Common myeloid progenitor, CD34-positive (primary cell): ENCODE measurements around the gene TNFRSF18.

Experiments
- CTCF ChIA-PET: fragments of 350-600 bp; sonication (Branson Sonifier 250); formaldehyde crosslinking; loops from one replicate; lab custom pipeline; 2021; ENCODE audit warnings: antibody characterized with exemption; lab: Charles Lee
- POLR2A ChIA-PET: fragments of 350-600 bp; sonication (Branson Sonifier 250); formaldehyde crosslinking; loops from one replicate; lab custom pipeline; 2021; ENCODE audit warnings: antibody characterized with exemption; lab: Charles Lee
- DNase-seq, 3 donors: peaks; one replicate each; pipeline versions ENCODE4 v3.0.0 to v3.0.0-alpha.2; 2013
- H3K27ac ChIP-seq, 2 experiments: 1 replicate in 1 of 2; 2 replicates in 1 of 2; pipeline ENCODE4 v1.7.0; 2013; ENCODE audit warnings: inconsistent platforms in 2 of 2, low read length in 2 of 2, mild to moderate bottlenecking in 2 of 2, low read depth in 1 of 2, moderate library complexity in 1 of 2; ENCODE audit not compliant: severe bottlenecking in 2 of 2, insufficient read depth in 1 of 2, poor library complexity in 1 of 2
- H3K27me3 ChIP-seq, 5 experiments: replicated peaks in 2 of 5; 1 replicate in 3 of 5; 2 replicates in 2 of 5; pipeline versions ENCODE4 v1.6.1 to v1.7.0; 2013; ENCODE audit warnings: low read length in 4 of 5, mild to moderate bottlenecking in 2 of 5, moderate library complexity in 2 of 5, inconsistent platforms in 1 of 5; ENCODE audit not compliant: insufficient read depth in 5 of 5, control insufficient read depth in 4 of 5
- H3K36me3 ChIP-seq, 4 experiments: 1 replicate in 2 of 4; 2 replicates in 2 of 4; pipeline versions ENCODE4 v1.6.1 to v1.7.0; 2013; ENCODE audit warnings: low read length in 3 of 4, control low read depth in 1 of 4, mild to moderate bottlenecking in 1 of 4; ENCODE audit not compliant: control insufficient read depth in 4 of 4, insufficient read depth in 4 of 4
- H3K4me1 ChIP-seq, 4 experiments: 1 replicate in 3 of 4; 2 replicates in 1 of 4; pipeline versions ENCODE4 v1.6.1 to v1.7.1; 2013; ENCODE audit warnings: low read length in 3 of 4, mild to moderate bottlenecking in 3 of 4, control low read depth in 1 of 4, inconsistent platforms in 1 of 4, moderate library complexity in 1 of 4; ENCODE audit not compliant: control insufficient read depth in 4 of 4, insufficient read depth in 4 of 4; ENCODE audit errors: control extremely low read depth in 1 of 4
- H3K4me3 ChIP-seq, 7 experiments: 1 replicate in 4 of 7; 2 replicates in 3 of 7; pipeline versions ENCODE4 v1.5.1 to v1.7.0; 2013; ENCODE audit warnings: mild to moderate bottlenecking in 7 of 7, low read length in 6 of 7, moderate library complexity in 6 of 7, inconsistent platforms in 2 of 7, low read depth in 2 of 7, control low read depth in 1 of 7; ENCODE audit not compliant: insufficient read depth in 4 of 7, control insufficient read depth in 1 of 7; ENCODE audit errors: extremely low read depth in 1 of 7
- H3K9me3 ChIP-seq, 5 experiments: 1 replicate in 4 of 5; 2 replicates in 1 of 5; pipeline versions ENCODE4 v1.6.1 to v1.7.1; 2013; ENCODE audit warnings: low read length in 4 of 5, mild to moderate bottlenecking in 2 of 5, inconsistent platforms in 1 of 5, low read depth in 1 of 5, moderate library complexity in 1 of 5; ENCODE audit not compliant: control insufficient read depth in 4 of 5, insufficient read depth in 2 of 5; ENCODE audit errors: control extremely low read depth in 1 of 5
- WGBS: methylation state at CpG from one replicate; pipeline ENCODE4 v1.1.5; 2013; ENCODE audit not compliant: insufficient coverage; 5-methylcytosine and 5-hydroxymethylcytosine counted together

TNFRSF18 gene

DNA sequence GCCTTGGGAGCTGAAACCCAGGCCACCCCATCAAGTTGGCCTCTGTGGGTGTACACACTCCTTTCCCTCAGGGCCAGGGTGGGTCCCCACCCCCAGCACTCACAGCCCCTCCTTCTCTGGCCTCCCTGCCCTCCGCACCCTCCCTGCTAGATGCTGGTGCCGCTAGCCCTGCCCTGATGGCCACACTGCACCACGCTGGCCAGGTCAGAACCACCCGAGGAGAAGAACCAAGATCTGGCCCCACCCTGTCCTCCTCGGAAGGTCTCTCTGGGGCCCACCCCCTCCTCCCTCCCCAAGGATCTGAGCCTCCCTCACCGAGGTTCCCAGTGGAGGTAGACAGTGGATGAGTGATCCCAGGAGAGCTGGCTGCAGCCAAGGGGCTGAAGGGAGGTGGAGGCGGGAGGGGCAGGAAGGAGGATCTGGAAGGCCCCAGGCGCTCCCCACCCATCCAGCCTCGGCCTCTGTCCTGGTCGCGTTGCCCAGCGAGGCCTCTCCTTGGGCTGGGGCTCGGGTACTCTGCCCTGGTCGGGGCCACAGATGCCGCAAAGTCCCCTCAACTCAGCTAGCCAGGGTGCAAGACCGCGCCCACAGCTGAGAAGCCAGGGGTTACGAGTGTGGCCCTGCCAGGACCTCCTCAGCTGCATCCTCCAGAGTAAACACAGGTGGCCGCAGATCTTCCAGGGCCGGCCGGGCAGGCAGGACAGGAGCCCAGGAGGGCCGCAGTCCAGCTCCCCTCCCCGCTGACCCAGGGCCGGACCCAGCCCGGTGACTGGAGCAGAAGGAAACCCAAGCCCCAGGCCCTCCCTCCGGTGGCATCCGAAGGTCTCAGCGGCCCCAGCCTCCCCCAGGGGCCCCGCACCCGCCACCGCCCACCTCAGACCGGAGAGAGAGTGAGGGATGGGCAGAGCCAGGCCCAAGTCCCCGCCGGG, 30.8 kb upstream of the TNFRSF18 start:
- Histone ChIP-seq H3K36me3 (peaks cover 0 to 18% (median 16%) of the 10 kb centered on the region in 4 experiments), H3K27ac (no peak overlapping the region), H3K9me3 (no peaks in the 10 kb centered on the region), H3K4me1 (peaks cover 0 to 19% (median 14%) of the 10 kb centered on the region in 4 experiments), H3K27me3 (peaks cover 0 to 34% (median 0%) of the 10 kb centered on the region in 5 experiments), H3K4me3 (no peak overlapping the region)
- no peak for DNase-seq
- ChIA-PET CTCF (interaction anchor here (1.3 to 2.7 kb wide), 3 partner anchors 14 to 205 kb away, joined by 3 to 11 read pairs (median 3); no protein-coding TSS in a partner anchor), POLR2A (no interaction called here)
- 63% methylated on average over 29 of the region's 34 CpGs for WGBS

DNA sequence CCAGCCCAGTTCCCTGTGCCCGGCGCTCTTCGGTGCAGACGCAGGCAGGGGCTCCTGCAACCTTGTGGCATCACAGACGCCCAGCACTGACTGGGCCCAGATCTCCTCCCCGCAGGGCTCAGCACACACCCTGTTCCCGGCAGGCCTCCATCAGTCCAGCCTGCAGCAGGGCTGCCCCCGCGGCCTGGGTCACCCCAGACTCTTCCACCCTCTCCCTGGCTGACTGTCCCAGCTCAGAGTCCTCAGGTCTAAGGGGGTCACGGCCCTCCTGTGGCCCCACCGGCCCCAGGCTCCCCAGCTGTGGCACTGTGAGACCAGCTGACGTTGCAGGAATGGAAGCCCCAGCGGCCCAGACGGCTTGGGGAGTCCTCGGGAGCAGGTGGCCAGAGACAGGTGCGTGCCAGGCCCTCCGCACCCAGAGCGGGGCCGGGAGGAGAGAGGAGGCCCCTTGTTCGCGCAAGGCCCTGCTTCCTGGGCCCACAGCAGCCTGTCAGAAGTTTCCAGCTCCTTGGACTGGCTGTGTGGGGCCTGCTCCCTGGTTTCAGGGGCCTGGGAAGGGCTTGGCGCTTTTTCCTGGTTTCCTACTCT, 29.9 kb upstream of the TNFRSF18 start:
- Histone ChIP-seq H3K9me3 (no peaks in the 10 kb centered on the region), H3K27ac (no peak overlapping the region), H3K4me3 (no peak overlapping the region), H3K36me3 (peaks cover 0 to 18% (median 16%) of the 10 kb centered on the region in 4 experiments), H3K4me1 (peaks cover 0 to 19% (median 16%) of the 10 kb centered on the region in 4 experiments), H3K27me3 (peaks cover 0 to 34% (median 0%) of the 10 kb centered on the region in 5 experiments)
- DNase-seq: no peak
- 96% methylated on average over 19 of the region's 22 CpGs for WGBS
- ChIA-PET CTCF (interaction anchor here (1.3 to 2.7 kb wide), 3 partner anchors 15 to 204 kb away, joined by 3 to 11 read pairs (median 3); no protein-coding TSS in a partner anchor), POLR2A (no interaction called here)

DNA sequence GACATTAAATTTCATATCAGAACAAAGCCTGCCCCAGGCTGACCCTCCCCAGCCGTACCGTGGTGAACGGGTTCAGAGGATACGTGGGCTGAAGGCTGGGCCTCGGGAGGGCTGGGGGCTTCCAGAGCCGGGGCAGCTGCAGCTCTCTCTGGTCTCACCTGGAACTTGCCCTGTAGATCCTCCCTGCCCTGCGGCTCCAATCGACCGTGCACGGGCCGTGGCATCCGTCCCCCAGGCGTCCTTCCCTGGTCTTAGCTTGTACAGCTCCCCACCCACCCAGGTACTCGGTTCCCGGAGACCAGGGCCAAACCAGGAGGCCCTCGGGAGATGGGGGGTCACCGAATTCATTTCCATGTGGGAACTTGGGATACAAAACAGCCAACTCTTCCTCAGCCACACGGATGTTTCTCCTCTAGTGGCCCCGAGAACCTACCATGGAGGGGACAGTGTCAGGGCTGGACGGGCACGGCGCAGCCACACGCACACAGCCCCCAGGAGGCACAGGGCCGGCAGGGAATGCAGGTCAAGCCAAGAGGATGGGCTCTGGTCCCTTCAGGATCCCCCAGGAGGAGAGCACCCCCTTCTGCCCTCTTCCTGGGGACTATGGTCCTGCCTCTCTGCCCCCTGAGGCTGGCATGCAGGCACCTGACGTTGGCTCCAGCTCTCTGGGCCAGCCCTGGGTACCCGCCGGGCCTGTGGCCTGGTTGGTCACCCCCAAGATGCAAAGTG, 28.8 kb upstream of the TNFRSF18 start:
- peaks cover 0 to 18% (median 16%) of the 10 kb centered on the region in 4 experiments for H3K36me3 ChIP-seq
- no peak overlapping the region for H3K27ac ChIP-seq
- H3K4me1 ChIP-seq: peaks cover 4 to 30% (median 26%) of the 10 kb centered on the region in 4 experiments
- no peak for DNase-seq
- ChIA-PET CTCF (interaction anchor here (1.3 kb wide), 1 partner anchor 15 kb away, joined by 6 read pairs; no protein-coding TSS in a partner anchor), POLR2A (no interaction called here)
- peaks cover 0 to 31% (median 0%) of the 10 kb centered on the region in 5 experiments for H3K27me3 ChIP-seq
- H3K4me3 ChIP-seq: no peak overlapping the region
- no peaks in the 10 kb centered on the region for H3K9me3 ChIP-seq
- 96% methylated on average over 23 of the region's 27 CpGs for WGBS

- Histone ChIP-seq H3K27ac (no peak overlapping the region), H3K4me1 (peaks cover 4 to 35% (median 33%) of the 10 kb centered on the region in 4 experiments), H3K9me3 (no peaks in the 10 kb centered on the region), H3K27me3 (peaks cover 0 to 23% (median 0%) of the 10 kb centered on the region in 5 experiments), H3K4me3 (no peak overlapping the region), H3K36me3 (peaks cover 0 to 25% (median 16%) of the 10 kb centered on the region in 4 experiments)
- WGBS: 95% methylated on average over 23 of the region's 28 CpGs
- ChIA-PET CTCF (interaction anchor here (1.3 kb wide), 1 partner anchor 16 kb away, joined by 6 read pairs; no protein-coding TSS in a partner anchor), POLR2A (no interaction called here)
- no peak for DNase-seq
These were observed 27.9 kb upstream of the TNFRSF18 start for GRCh38 chr1:1234180-1234808.

- no peak for DNase-seq
- Histone ChIP-seq H3K27ac (no peak overlapping the region), H3K4me3 (peak overlapping the region in 2 of 7 experiments; percentile 64 to 94), H3K4me1 (peaks cover 4 to 35% (median 33%) of the 10 kb centered on the region in 4 experiments), H3K27me3 (peaks cover 0 to 15% (median 0%) of the 10 kb centered on the region in 5 experiments), H3K9me3 (no peaks in the 10 kb centered on the region), H3K36me3 (peaks cover 0 to 32% (median 20%) of the 10 kb centered on the region in 4 experiments)
- ChIA-PET CTCF (no interaction called here), POLR2A (no interaction called here)
- WGBS: 96% methylated on average over 15 of the region's 15 CpGs
These were observed 27.1 kb upstream of the TNFRSF18 start for GRCh38 chr1:1233567-1233892.

- peaks cover 0 to 10% (median 0%) of the 10 kb centered on the region in 5 experiments for H3K27me3 ChIP-seq
- ChIA-PET CTCF (no interaction called here), POLR2A (interaction anchor here (1.4 kb wide), 1 partner anchor 20 kb away, joined by 5 read pairs; no protein-coding TSS in a partner anchor)
- no peak for DNase-seq
- peaks cover 0 to 37% (median 24%) of the 10 kb centered on the region in 4 experiments for H3K36me3 ChIP-seq
- peak overlapping the region in 5 of 7 experiments; percentile 32 to 94 (median 64) for H3K4me3 ChIP-seq
- 85% methylated on average over 94 of the region's 98 CpGs for WGBS
- no peak overlapping the region for H3K27ac ChIP-seq
- peaks cover 4 to 35% (median 33%) of the 10 kb centered on the region in 4 experiments for H3K4me1 ChIP-seq
- no peaks in the 10 kb centered on the region for H3K9me3 ChIP-seq
These were observed 26.6 kb upstream of the TNFRSF18 start for GRCh38 chr1:1232796-1233566.
